Amniotic epithelial cell (primary cell): Measurements from ENCODE around the gene PDGFA.

Experiments
- DNase-seq: peaks from one replicate; pipeline ENCODE4 v3.0.0-alpha.2; 2010; ENCODE audit warnings: low read depth

Gene PDGFA

DNA sequence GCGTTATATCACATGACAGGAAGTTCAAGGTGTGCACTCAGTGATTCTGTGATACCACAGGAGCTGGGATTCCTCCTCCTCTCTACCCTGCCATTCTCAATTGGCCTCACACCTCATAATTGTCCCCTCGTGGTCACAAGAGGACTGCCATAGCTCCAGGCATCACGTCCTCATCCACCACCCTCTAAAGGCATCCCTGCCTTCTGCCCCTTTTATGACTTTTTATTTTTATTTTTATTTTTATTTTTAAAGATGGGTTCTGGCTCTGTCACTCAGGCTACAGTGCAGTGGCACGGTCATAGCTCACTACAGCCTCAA, 47.0 kb downstream of the PDGFA start:
- DNase-seq = no peak

GRCh38 chr7:471866-472639, 47.6 kb downstream of the PDGFA start:
- peak; percentile 99 for DNase-seq

DNA sequence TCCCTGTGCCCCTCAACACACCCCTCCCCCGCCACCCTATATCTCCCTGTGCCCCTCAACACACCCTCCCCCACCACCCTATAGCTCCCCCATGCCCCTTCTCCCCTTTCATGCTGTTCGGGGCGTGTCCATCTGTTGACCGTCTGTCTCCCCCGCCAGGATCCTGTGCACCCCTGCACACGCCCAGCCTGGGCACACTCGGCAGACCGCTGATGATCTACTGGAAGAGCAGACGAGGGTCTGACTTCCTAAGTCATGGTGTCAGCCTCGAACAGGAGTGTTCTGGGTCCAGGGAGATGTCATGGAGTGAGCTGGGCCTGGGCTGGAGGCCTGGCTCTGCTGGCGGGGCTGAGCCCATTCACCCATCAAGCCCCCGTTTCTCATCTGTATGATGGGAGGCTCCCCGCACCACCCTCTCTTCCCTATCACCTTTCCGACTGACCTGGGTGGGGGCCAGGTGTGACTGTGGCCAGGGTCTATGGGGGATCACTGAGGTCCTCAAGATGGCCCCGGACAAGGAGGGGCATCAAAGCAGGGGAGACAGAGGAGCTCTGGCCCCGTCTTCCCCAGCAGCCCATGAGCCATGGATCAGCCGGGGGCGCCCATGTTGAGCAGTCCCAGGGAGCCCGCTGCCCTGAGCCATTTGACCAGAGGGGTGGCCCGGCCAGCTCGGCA, 48.3 kb downstream of the PDGFA start:
- no peak for DNase-seq

DNA sequence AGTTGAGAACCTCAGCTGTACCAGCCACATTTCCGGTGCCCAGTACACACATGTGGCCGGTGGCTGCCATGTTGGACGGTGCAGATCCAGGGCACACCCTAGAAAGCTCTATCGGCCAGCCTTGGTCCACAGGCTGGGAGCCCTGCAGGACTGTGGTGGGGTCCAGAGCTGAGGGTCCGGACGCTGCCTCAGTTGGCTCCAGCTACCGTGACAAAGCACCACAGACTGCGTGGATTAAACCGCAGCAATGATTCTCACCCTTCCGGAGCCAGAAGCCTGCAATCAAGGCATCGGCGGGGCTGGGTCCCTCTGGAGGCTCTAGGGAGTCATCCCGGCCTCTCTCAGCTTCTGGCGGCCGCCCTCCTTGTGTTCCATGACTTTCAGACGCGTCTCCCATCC, 50.1 kb downstream of the PDGFA start:
- DNase-seq = no peak

DNA sequence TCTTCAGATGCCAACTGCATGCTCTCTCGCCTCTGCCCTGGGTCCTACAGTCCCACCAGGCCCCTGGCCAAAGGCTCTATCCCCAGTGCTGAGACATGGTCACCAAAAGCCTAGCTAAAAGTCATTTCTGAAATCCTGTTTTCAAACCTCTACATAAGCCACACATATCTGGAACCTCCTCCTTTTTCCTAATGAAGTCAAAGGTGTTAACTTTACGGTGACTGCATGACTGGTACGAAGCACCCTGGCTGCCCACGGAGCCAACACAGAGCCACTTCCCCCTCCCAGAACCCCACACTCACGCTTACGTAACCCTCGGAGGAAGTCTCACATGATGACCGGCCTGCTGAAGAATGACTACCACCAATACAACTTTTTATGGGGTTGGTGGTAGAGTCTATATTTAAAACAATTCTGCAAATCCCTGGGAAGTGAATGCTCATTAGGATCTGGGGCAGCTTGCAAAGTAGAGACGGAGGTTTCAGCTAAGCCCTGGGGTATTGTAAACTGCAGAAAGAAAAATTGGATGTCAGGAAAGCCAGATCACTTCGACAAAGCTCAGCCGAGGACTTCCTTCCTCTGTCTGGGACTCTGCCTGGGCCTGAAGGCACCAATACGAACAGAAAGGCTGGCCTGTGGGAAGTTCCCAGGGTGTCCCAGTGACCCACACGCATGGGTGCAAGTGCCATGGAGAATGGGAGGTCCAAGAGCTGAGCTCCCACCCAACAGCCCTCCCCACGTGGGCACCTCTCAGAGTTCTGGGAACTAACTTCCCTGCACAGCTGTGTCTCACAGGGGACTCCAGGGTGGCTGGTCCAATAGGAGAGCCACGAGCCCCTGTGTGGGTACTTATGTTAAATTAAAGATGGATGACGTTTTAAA, 50.7 kb downstream of the PDGFA start:
- peak; percentile 56 for DNase-seq

- no peak for DNase-seq
These were observed 51.6 kb downstream of the PDGFA start for GRCh38 chr7:467856-468545.

GRCh38 chr7:467393-467828, 52.2 kb downstream of the PDGFA start:
- DNase-seq = no peak

DNA sequence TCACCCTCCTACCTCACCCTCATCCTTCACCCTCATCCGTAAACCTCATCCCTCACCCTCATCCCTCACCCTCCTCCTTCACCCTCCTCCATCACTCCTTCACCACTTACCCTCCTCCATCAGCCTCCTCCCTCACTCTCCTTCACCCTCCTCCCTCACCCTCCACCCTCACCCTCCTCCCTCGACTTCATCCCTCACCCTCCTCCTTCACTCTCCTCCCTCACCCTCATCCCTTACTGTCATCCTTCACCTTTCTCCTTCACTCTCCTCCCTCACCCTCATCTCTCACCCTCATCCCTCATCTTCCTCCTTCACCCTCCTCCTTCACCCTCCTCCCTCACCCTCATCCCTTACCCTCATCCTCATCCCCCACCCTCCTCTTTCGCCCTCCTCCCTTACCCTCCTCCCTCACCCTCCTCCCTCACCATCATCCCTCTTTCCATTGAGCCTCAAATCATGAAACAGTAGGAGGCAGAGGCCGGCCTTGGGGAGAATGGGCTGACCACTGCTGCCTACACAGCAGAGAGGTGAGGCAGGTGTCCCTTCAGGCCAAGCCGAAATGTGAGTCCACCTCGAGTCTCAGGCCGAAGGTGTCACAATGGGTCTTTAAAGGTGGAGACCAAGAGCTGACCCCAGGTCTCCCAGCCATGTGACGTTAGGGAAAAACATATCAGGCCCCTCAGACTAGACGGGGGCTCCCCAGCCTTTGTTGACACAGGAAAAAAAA, 53.0 kb downstream of the PDGFA start:
- DNase-seq = no peak

DNA sequence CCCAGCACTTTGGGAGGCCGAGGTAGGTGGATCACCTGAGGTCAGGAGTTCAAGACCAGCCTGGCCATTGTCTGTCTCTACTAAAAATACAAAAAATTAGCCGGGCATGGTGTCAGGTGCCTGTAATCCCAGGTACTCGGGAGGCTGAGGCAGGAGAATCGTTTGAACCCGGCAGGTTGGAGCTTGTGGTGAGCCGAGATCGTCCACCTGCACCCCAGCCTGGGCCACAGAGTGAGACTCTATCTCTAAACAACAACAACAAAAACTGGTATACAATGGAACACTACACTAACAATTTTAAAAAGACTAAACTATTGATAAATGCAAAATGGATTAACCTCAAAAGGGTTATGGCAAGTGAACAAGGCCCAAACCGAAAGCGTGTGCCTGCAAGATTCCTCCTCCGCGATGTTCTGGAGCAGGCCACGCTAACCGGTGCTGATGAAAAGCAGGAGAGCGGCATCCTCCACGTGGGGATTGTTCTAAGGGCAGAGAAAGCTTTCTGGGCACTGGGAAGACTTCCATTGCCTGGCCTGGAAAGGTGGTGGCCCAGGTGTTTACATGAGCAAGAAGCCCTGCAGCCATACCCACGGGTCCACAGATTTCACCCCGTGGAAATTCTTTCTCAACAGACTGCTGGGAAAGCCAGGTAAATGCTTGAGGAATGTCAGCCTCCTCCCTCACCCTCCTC, 53.8 kb downstream of the PDGFA start:
- DNase-seq = peak; percentile 14

DNA sequence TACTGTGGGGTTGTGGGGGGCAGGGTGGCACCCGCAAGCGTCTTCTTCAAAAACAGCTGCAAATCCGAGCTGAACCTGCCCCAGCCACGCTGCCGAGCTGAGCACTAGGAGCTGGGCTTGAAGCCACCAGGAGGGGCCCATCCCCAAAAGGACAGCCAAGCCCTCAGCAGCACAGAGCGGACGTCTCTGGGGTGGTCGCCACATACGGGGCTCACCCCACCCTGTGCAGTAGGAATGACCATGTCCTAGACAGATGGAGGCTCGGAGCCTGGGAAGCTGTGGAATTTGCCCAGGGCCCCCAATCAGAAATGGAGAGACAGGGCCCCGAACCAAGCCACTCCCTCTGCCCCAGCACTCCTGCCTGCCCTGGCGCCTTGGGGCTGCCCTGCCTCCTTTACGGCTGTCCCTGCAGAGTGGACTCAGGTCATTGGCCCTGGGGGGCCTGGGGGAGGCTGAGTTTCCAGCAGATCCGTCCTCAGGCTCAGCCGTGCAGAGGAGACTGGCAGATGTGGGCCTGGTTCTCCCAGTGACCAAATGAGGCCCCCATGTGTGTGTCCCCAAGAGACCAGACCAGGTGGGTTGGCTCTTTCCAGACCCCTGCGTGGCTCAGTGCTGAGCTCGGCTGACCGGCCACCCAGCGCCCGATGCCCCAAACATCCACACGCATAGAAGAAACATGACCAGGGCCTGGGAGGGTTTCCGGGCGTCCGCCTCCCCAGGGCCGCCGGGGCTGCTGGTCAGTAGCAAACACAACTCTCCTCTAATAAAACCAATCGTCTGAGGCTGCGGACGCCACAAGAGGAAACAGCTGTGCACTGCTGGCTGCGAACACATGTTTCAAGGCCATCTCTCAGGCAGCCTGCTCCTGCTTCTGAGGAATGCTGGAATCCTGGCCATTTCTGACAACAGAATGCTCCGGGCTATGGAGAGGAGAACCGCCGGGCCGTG, 54.9 kb downstream of the PDGFA start:
- DNase-seq = peak; percentile 18

DNA sequence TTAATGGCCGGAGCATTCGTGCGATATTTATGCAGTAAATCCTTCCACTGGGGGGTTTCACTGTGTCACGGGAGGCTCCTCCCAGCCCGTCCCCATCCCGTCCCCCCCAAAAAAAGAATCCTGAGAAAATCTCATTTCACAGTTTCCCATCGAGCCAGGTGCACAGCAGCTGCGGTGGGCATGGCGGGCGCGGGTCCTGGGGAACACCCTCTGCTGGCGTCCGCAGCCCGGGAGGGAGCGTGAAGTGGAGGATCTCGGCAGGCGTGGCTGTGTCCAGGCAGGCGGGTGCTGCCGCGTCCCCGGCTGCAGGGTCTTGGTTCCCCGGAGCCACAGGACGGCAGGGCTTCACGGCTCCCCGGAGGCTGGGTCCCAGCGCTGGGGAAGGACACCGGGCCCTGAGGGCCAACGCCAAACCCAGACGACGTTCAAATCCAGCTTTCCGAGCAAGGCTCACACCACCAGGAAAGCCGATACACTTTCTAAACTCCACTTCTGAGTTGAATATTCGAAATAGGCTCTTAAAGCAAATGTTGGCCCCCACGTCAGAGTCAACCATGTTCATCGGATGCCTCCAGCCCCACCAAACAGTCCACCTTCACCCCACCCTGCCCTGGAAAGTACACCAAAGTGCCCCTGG, 55.7 kb downstream of the PDGFA start:
- no peak for DNase-seq

GRCh38 chr7:463362-463781, 56.3 kb downstream of the PDGFA start:
- DNase-seq = no peak

- DNase-seq = no peak
These were observed 57.2 kb downstream of the PDGFA start for GRCh38 chr7:462173-463103.

GRCh38 chr7:461453-462172, 58.0 kb downstream of the PDGFA start:
- DNase-seq = peak; percentile 25

GRCh38 chr7:461117-461452, 58.6 kb downstream of the PDGFA start:
- DNase-seq = no peak

DNA sequence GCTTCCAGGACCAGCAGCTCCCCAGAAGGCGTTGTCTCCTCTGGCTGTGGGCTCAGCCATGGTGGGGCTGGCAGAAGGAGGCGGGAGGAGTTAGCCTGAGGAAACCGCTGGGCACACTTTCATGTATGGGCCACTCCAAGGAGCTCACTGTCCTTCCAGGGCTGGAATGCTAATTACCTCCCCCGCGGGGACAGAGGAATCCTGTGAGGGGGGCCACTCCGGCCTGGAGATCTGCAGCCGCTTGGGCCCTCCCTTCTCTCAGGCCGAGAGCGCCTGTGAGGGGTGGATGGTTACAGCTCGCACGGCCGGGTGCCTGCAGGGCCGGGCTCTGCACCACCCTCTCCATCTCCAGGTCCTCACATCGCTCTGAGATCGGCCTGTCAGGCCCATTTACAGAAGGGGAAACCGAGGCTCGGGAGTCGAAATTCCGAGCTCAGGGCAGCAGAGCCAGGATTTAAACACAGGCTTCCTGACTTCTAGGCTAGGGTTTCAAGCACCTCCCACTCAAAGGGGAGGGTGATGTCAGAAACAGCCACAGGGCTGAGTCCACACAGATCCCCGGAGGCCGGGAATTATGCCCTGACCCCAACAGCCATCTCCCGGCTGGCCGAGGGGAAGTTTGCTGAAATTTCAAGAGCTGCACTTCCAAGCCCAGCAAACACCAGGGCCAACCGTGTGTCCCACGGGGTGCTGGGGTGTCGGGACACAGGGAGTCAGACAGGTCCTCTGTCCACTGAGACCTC, 59.1 kb downstream of the PDGFA start:
- DNase-seq = peak; percentile 73
